ENCODE results near the gene FHIT. TPM values are rescaled to one million over a fixed set of nuclear protein-coding genes. Genes with fewer than 3 reads are reported as not detected.

FHIT gene
- total and polyA plus RNA-seq, 10 of the 15 experiments (the other 5 are each of a cell fraction or from before 2014, with no cell fraction given): 4.2 to 14.9 (median 9.4) TPM

DNA sequence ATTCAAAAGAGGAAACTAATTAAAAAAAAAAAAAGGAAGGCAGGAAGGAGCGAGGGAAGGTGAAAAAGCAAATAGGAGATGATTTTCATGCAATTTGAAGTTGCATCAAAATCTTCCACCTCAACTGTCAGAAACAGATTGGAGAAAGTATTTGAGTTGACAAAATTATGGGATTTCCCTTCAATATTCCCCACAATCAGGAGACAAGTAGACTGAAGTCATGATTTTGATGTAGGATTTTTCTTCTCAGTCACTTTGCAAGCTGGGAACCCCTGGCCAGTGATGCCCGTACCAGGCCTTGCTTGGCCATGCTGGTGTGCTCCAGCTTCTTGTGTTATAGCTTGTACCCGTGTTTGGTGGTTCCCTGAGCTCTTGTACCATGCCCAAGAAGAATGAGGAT is 1347.0 kb downstream of the FHIT start:
- Histone ChIP-seq H2AFZ (ENCODE audit: control insufficient read depth, low read depth, low read length) (no peak overlapping the region), H4K20me1 (ENCODE audit: control insufficient read depth, insufficient read depth) (no peaks in the 10 kb centered on the region), H3K27me3 (replicated peaks in 1 of 2; ENCODE audit: control insufficient read depth in 2 of 2, insufficient read depth in 2 of 2, low read length in 1 of 2) (no peaks in the 10 kb centered on the region), H3K4me3 (no peak overlapping the region), H3K79me2 (ENCODE audit: control insufficient read depth, insufficient read depth, low read length) (no peaks in the 10 kb centered on the region), H3K27ac (ENCODE audit: control insufficient read depth, insufficient read depth) (no peak overlapping the region), H3K36me3 (ENCODE audit: control insufficient read depth in 2 of 2, insufficient read depth in 2 of 2, low read length in 1 of 2) (no peaks in the 10 kb centered on the region), H3K9ac (ENCODE audit: control insufficient read depth, insufficient read depth, low read length) (no peak overlapping the region), H3K4me1 (ENCODE audit: control insufficient read depth, insufficient read depth, low read length) (no peaks in the 10 kb centered on the region), H3K9me3 (replicated peaks; ENCODE audit: control insufficient read depth, insufficient read depth, low read length) (no peaks in the 10 kb centered on the region), H3K4me2 (ENCODE audit: control insufficient read depth, insufficient read depth) (no peak overlapping the region)
- no peak for TF ChIP-seq ZNF622 (IDR thresholded peaks at IDR 0.05)
- TF ChIP-seq MEF2A (IDR thresholded peaks at IDR 0.05; ENCODE audit: insufficient read depth, low read depth, low read length): no peak
- TF ChIP-seq WRNIP1 (IDR thresholded peaks at IDR 0.05; ENCODE audit: borderline replicate concordance, low read depth, low read length): no peak
- no peak for TF ChIP-seq ZNF24 (IDR thresholded peaks at IDR 0.05)
- TF ChIP-seq, protein P1, sequence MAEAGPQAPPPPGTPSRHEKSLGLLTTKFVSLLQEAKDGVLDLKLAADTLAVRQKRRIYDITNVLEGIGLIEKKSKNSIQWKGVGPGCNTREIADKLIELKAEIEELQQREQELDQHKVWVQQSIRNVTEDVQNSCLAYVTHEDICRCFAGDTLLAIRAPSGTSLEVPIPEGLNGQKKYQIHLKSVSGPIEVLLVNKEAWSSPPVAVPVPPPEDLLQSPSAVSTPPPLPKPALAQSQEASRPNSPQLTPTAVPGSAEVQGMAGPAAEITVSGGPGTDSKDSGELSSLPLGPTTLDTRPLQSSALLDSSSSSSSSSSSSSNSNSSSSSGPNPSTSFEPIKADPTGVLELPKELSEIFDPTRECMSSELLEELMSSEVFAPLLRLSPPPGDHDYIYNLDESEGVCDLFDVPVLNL (IDR thresholded peaks at IDR 0.05; ENCODE audit: low read depth, low read length): no peak
- ChIA-PET RAD21 (ENCODE audit: unreplicated experiment) (interaction anchor here (0.6 kb wide), 1 partner anchor 99 kb away, joined by 3 read pairs; no protein-coding TSS in a partner anchor), CTCF (interaction anchor here (0.6 kb wide), 1 partner anchor 1113 kb away, joined by 3 read pairs; no protein-coding TSS in a partner anchor), SMC1A (ENCODE audit: uncharacterized antibody, unreplicated experiment) (interaction anchor here (0.6 kb wide), 1 partner anchor 151 kb away, joined by 3 read pairs; no protein-coding TSS in a partner anchor), POLR2A (interaction anchor here (0.7 kb wide), 1 partner anchor 56 kb away, joined by 3 read pairs; no protein-coding TSS in a partner anchor)
- DNase-seq (ENCODE audit: low read depth, low spot score) (no peak), FAIRE-seq (no peak), ATAC-seq (no peak)
- intact Hi-C loops (cut with micrococcal nuclease; ENCODE audit: unreplicated experiment): no loop called here
- WGBS (ENCODE audit: insufficient coverage, insufficient replicate concordance, low lambda C conversion rate, missing lambda C conversion rate): 31% methylated on average over 3 of the region's 3 CpGs
- in situ Hi-C loops (cut with MboI): no loop called here
- BruUV-seq (replicated peaks): no TSS peak

DNA sequence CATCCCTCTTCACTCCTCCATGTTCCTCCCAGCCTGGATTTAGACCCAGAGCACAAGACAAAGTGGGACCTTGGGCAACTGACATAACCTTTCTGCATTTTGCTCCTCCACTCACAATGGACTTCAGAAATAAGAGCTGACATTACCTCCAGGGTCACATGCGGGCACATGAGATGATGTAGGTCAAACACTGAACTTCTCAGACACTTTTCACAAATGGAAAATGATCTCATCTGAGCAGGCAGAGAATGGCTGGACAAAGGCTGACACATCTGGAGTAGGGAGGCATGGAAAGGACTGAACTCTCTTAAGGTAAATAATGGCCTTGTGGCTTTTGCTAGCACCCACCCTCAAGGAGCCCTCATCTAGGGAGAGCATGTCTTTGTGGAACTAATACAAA is 1352.2 kb downstream of the FHIT start:
- no peaks in the 10 kb centered on the region for H3K9me3 ChIP-seq (replicated peaks; ENCODE audit: control insufficient read depth, insufficient read depth, low read length)
- H4K20me1 ChIP-seq (ENCODE audit: control insufficient read depth, insufficient read depth): no peaks in the 10 kb centered on the region
- H3K4me3 ChIP-seq: no peak overlapping the region
- H3K27ac ChIP-seq (ENCODE audit: control insufficient read depth, insufficient read depth): no peak overlapping the region
- no peaks in the 10 kb centered on the region for H3K4me1 ChIP-seq (ENCODE audit: control insufficient read depth, insufficient read depth, low read length)
- no peak overlapping the region for H3K9ac ChIP-seq (ENCODE audit: control insufficient read depth, insufficient read depth, low read length)
- intact Hi-C loops (cut with micrococcal nuclease; ENCODE audit: unreplicated experiment): no loop called here
- ChIA-PET SMC1A (ENCODE audit: uncharacterized antibody, unreplicated experiment) (interaction anchor here (1.2 kb wide), 1 partner anchor 13 kb away, joined by 4 read pairs; no protein-coding TSS in a partner anchor), POLR2A (no interaction called here), RAD21 (ENCODE audit: unreplicated experiment) (no interaction called here), CTCF (no interaction called here)
- FAIRE-seq: no peak
- H2AFZ ChIP-seq (ENCODE audit: control insufficient read depth, low read depth, low read length): no peak overlapping the region
- WGBS (ENCODE audit: insufficient coverage, insufficient replicate concordance, low lambda C conversion rate, missing lambda C conversion rate): 93% methylated on average over 1 of the region's 1 CpG
- BruUV-seq (replicated peaks): no TSS peak
- H3K79me2 ChIP-seq (ENCODE audit: control insufficient read depth, insufficient read depth, low read length): no peaks in the 10 kb centered on the region
- no peak for DNase-seq (ENCODE audit: low read depth, low spot score)
- no peak for ATAC-seq
- in situ Hi-C loops (cut with MboI): no loop called here
- no peaks in the 10 kb centered on the region for H3K36me3 ChIP-seq (ENCODE audit: control insufficient read depth in 2 of 2, insufficient read depth in 2 of 2, low read length in 1 of 2)
- no peaks in the 10 kb centered on the region for H3K27me3 ChIP-seq (replicated peaks in 1 of 2; ENCODE audit: control insufficient read depth in 2 of 2, insufficient read depth in 2 of 2, low read length in 1 of 2)
- H3K4me2 ChIP-seq (ENCODE audit: control insufficient read depth, insufficient read depth): no peak overlapping the region
- TF ChIP-seq, protein P2, sequence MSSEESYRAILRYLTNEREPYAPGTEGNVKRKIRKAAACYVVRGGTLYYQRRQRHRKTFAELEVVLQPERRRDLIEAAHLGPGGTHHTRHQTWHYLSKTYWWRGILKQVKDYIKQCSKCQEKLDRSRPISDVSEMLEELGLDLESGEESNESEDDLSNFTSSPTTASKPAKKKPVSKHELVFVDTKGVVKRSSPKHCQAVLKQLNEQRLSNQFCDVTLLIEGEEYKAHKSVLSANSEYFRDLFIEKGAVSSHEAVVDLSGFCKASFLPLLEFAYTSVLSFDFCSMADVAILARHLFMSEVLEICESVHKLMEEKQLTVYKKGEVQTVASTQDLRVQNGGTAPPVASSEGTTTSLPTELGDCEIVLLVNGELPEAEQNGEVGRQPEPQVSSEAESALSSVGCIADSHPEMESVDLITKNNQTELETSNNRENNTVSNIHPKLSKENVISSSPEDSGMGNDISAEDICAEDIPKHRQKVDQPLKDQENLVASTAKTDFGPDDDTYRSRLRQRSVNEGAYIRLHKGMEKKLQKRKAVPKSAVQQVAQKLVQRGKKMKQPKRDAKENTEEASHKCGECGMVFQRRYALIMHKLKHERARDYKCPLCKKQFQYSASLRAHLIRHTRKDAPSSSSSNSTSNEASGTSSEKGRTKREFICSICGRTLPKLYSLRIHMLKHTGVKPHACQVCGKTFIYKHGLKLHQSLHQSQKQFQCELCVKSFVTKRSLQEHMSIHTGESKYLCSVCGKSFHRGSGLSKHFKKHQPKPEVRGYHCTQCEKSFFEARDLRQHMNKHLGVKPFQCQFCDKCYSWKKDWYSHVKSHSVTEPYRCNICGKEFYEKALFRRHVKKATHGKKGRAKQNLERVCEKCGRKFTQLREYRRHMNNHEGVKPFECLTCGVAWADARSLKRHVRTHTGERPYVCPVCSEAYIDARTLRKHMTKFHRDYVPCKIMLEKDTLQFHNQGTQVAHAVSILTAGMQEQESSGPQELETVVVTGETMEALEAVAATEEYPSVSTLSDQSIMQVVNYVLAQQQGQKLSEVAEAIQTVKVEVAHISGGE (CRISPR knock-in tag; IDR thresholded peaks at IDR 0.05): no peak
- TF ChIP-seq KAT2A (conservative IDR thresholded peaks at IDR 0.05; ENCODE audit: control insufficient read depth, low read depth, low read length) (no peak), FOXM1 (IDR thresholded peaks at IDR 0.05; ENCODE audit: low read depth, low read length) (no peak), ZSCAN29 (IDR thresholded peaks at IDR 0.05) (no peak), E2F8 (IDR thresholded peaks at IDR 0.05; ENCODE audit: low read depth, partially characterized antibody) (no peak), TBL1XR1 (IDR thresholded peaks at IDR 0.05; ENCODE audit: low read depth, low read length) (no peak)
